ENCODE data around the gene CDK5R1. TPM values are rescaled to one million over a fixed set of nuclear protein-coding genes. Genes with fewer than 3 reads are reported as not detected.

The CDK5R1 gene
- polyA plus RNA-seq, 1 experiment, result 0.26 TPM

DNA sequence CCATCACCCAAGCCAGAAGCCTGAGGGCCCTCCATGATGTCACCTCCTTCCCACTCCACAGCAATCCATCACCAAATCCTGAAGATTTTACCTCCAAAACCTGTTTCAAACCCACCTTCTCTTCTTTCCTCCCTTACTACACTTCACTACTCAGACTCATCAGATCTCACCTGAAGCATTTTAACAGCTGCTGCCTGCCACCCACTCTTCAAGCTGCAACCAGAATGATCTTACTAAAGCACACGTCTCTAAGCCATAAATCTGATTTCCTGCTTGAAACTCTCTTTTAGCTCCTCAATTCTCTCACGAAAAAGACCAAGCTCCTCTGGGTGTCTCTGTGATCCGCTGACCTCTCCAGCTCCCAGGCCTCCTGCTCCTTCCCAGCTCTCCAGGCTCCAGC, 46.5 kb downstream of the CDK5R1 start:
- Histone ChIP-seq H3K36me3 (ENCODE audit: control insufficient read depth, insufficient read depth, low read length) (no peaks in the 10 kb centered on the region; the same call in 1 of the 2 replicates), H3K4me3 (ENCODE audit: low read depth, low read length) (no peak overlapping the region), H3K27me3 (ENCODE audit: control insufficient read depth, insufficient read depth, low read length) (no peaks in the 10 kb centered on the region)
- no peak for DNase-seq (ENCODE audit: low read depth)
- CTCF ChIA-PET, result interaction anchor here (0.5 to 1.2 kb wide), 2 partner anchors 19 to 29 kb away, joined by 3 to 4 read pairs; no protein-coding TSS in a partner anchor
- POLR2A ChIA-PET, result no interaction called here
- TF ChIP-seq, protein P1, sequence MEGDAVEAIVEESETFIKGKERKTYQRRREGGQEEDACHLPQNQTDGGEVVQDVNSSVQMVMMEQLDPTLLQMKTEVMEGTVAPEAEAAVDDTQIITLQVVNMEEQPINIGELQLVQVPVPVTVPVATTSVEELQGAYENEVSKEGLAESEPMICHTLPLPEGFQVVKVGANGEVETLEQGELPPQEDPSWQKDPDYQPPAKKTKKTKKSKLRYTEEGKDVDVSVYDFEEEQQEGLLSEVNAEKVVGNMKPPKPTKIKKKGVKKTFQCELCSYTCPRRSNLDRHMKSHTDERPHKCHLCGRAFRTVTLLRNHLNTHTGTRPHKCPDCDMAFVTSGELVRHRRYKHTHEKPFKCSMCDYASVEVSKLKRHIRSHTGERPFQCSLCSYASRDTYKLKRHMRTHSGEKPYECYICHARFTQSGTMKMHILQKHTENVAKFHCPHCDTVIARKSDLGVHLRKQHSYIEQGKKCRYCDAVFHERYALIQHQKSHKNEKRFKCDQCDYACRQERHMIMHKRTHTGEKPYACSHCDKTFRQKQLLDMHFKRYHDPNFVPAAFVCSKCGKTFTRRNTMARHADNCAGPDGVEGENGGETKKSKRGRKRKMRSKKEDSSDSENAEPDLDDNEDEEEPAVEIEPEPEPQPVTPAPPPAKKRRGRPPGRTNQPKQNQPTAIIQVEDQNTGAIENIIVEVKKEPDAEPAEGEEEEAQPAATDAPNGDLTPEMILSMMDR (IDR thresholded peaks at IDR 0.05; ENCODE audit: insufficient read depth, low read depth, low read length), result no peak

DNA sequence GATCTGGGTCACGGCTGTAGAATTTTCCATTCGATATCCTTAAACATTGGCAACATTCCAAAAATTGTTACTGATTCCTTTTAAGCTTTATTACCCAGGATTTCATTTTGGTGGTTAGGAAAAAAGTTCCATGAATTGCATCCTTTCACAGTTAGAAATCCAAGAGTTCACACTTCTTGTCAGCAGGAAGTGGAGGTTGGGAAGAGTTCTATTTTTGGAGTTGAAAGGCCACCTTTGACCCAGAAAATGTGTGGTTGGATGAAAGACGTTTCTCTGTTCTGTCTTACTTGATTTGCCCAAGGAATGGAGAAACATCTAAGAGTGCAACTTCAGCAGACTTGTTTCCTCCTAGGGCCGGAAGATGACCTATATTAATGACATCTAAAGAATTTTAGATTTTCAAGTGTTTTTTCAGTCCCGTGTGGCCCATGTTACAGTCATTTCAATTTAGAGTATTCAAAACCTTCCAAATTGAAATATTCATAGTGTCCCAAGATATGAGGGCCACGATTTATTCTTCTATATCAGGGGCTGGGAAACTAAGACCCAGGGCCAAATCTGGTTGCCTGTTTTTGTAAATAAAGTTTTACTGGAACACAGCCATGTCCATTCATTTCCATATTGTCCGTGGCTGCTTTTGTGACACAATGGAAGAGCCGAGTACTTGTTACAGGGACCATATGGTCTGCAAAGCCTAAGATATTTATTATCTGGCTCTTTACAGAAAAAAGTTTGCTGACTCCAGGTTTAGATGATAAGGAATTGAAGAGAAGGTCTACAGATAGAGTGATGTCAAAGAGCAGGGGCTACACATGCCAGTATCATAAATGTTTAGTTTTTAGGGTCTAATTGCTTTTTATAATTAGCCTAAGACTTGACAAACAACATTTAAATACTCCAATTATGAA, 50.2 kb downstream of the CDK5R1 start:
- CTCF ChIA-PET, result no interaction called here
- POLR2A ChIA-PET, result no interaction called here
- Histone ChIP-seq H3K36me3 (ENCODE audit: control insufficient read depth, insufficient read depth, low read length) (no peaks in the 10 kb centered on the region), H3K4me3 (ENCODE audit: low read depth, low read length) (no peak overlapping the region), H3K27me3 (ENCODE audit: control insufficient read depth, insufficient read depth, low read length) (no peaks in the 10 kb centered on the region)
- DNase-seq (ENCODE audit: low read depth), result no peak
- TF ChIP-seq, protein P1 (IDR thresholded peaks at IDR 0.05; ENCODE audit: insufficient read depth, low read depth, low read length), result no peak

Small RNAs within 50 kb of the gene (small RNA-seq; reads per million reads assigned to genes)
- not detected for gene RF00019 (ENCODE audit: insufficient read length, low read depth, low replicate concordance)

Other genes with a start within 250 kb of the CDK5R1 start
- 0.01 and 0.04 TPM in 2 replicates for gene RHBDL3, start 221.2 kb upstream of the CDK5R1 start, polyA plus RNA-seq (2011; rRNA removed)
- gene C17orf75, start 144.8 kb upstream of the CDK5R1 start, polyA plus RNA-seq (2011; rRNA removed), result 9.6 and 13.7 TPM in 2 replicates
- gene ZNF207, start 136.8 kb upstream of the CDK5R1 start, polyA plus RNA-seq (2011; rRNA removed), result 165 and 179 TPM in 2 replicates
- 71.6 and 73.5 TPM in 2 replicates for gene PSMD11, start 42.5 kb upstream of the CDK5R1 start, polyA plus RNA-seq (2011; rRNA removed)

All from BJ (cell line).